Neural cell (in vitro differentiated cells): Measurements from ENCODE around the gene CRK. TPM values are rescaled to one million over a fixed set of nuclear protein-coding genes. Genes with fewer than 3 reads are reported as not detected.

ENCODE experiments used
- H2AFZ ChIP-seq: fragments of 200-600, 300-800 bp; sonication (generic), shearing (Covaris generic); 2 replicates; pipeline ENCODE4 v1.6.0; 2014; ENCODE audit warnings: low read depth, mild to moderate bottlenecking, antibody characterized with exemption, low read length, moderate library complexity
- H3F3A ChIP-seq: fragments of 200-600 bp; shearing (Covaris generic); 2 replicates; pipeline ENCODE4 v1.6.1; 2016; ENCODE audit warnings: mild to moderate bottlenecking, moderate library complexity, mixed read lengths, antibody characterized with exemption, low read length; ENCODE audit not compliant: insufficient read depth, poor library complexity, severe bottlenecking
- H3K27ac ChIP-seq: fragments of 200-600, 300-800 bp; sonication (generic), shearing (Covaris generic); 2 replicates; pipeline ENCODE4 v1.5.1; 2014; ENCODE audit warnings: mild to moderate bottlenecking, low read length, moderate library complexity
- H3K27me3 ChIP-seq: fragments of 300-800, 200-600 bp; sonication (generic), shearing (Covaris generic); 2 replicates; pipeline ENCODE4 v1.6.0; 2014; ENCODE audit warnings: mild to moderate bottlenecking, low read depth, low read length, moderate library complexity; ENCODE audit not compliant: insufficient read depth
- H3K36me3 ChIP-seq: fragments of 300-800, 200-600 bp; sonication (generic), shearing (Covaris generic); 2 replicates; pipeline ENCODE4 v1.5.1; 2014; ENCODE audit warnings: mild to moderate bottlenecking, antibody characterized with exemption, low read length, moderate library complexity; ENCODE audit not compliant: insufficient read depth
- H3K4me2 ChIP-seq: fragments of 300-800, 200-600 bp; sonication (generic), shearing (Covaris generic); 2 replicates; pipeline ENCODE4 v1.6.0; 2014; ENCODE audit warnings: mild to moderate bottlenecking, low read length
- H3K4me3 ChIP-seq: fragments of 300-800, 200-600 bp; sonication (generic), shearing (Covaris generic); 2 replicates; pipeline ENCODE4 v1.5.1; 2014; ENCODE audit warnings: mild to moderate bottlenecking, low read length, moderate library complexity
- H3K79me2 ChIP-seq: fragments of 200-600 bp; shearing (Covaris generic); replicated peaks from 2 replicates; pipeline ENCODE4 v1.6.0; 2014; ENCODE audit warnings: mild to moderate bottlenecking, low read length, moderate library complexity; ENCODE audit not compliant: insufficient read depth
- H3K9ac ChIP-seq: fragments of 300-800, 200-600 bp; sonication (generic), shearing (Covaris generic); 2 replicates; pipeline ENCODE4 v1.6.1; 2016; ENCODE audit warnings: mild to moderate bottlenecking, low read length, mixed read lengths
- H3K9me2 ChIP-seq: fragments of 200-600 bp; shearing (Covaris generic); 2 replicates; pipeline ENCODE4 v1.6.1; 2016; ENCODE audit warnings: mild to moderate bottlenecking, low read length, mixed read lengths; ENCODE audit not compliant: insufficient read depth
- H3K9me3 ChIP-seq: fragments of 200-600, 300-800 bp; sonication (generic), shearing (Covaris generic); 2 replicates; pipeline ENCODE4 v1.6.1; 2016; ENCODE audit warnings: mild to moderate bottlenecking, mixed run types, low read length, moderate library complexity, mixed read lengths
- H4K20me1 ChIP-seq: fragments of 200-600 bp; shearing (Covaris generic); 2 replicates; pipeline ENCODE4 v1.6.1; 2016; ENCODE audit warnings: mild to moderate bottlenecking, mixed run types; ENCODE audit not compliant: insufficient read depth
- EP300 ChIP-seq: fragments of 450-650 bp; conservative IDR thresholded peaks from 2 replicates; pipeline ENCODE4 v1.6.1; 2014; ENCODE audit warnings: antibody characterized with exemption, mild to moderate bottlenecking, moderate library complexity; ENCODE audit not compliant: poor library complexity, severe bottlenecking
- EZH2 ChIP-seq: fragments of 200-600, 300-800 bp; shearing (Covaris generic), sonication (generic); IDR thresholded peaks from 2 replicates; pipeline ENCODE4 v1.6.1; 2014; ENCODE audit warnings: antibody characterized with exemption, low read length, borderline replicate concordance, mild to moderate bottlenecking; ENCODE audit not compliant: insufficient read depth, poor library complexity, severe bottlenecking
- MXI1 ChIP-seq: fragments of 450-650 bp; conservative IDR thresholded peaks from 2 replicates; pipeline ENCODE4 v1.6.1; 2014; ENCODE audit warnings: antibody characterized with exemption, mild to moderate bottlenecking; ENCODE audit not compliant: poor library complexity, severe bottlenecking
- POLR2AphosphoS5 ChIP-seq: IDR thresholded peaks from 2 replicates; pipeline ENCODE4 v1.6.1; 2012
- RAD21 ChIP-seq: fragments of 450-650 bp; conservative IDR thresholded peaks from 2 replicates; pipeline ENCODE4 v1.6.1; 2014; ENCODE audit warnings: antibody characterized with exemption, mild to moderate bottlenecking, moderate library complexity
- REST ChIP-seq: IDR thresholded peaks from 2 replicates; pipeline ENCODE4 v1.6.1; 2012; ENCODE audit warnings: borderline replicate concordance
- SMC3 ChIP-seq: fragments of 450-650 bp; conservative IDR thresholded peaks from 2 replicates; pipeline ENCODE4 v1.6.1; 2014; ENCODE audit warnings: antibody characterized with exemption, mild to moderate bottlenecking, moderate library complexity; ENCODE audit not compliant: poor library complexity
- TAF1 ChIP-seq: IDR thresholded peaks from 2 replicates; pipeline ENCODE4 v1.6.1; 2012; ENCODE audit warnings: low read depth
- polyA plus RNA-seq: library from polyadenylated mRNA; depleted of rRNA; stranded (reverse); fragments of >200 nt; gene quantifications from 2 replicates; pipeline ENCODE4 v1.2.3, GENCODE V29; 2014
- TF ChIP-seq, protein P1 (sequence below): fragments of 450-650 bp; IDR thresholded peaks from 2 replicates; pipeline ENCODE4 v1.5.1; 2014; ENCODE audit warnings: antibody characterized with exemption, mild to moderate bottlenecking, moderate library complexity; ENCODE audit not compliant: poor library complexity, severe bottlenecking

CRK gene
- polyA plus RNA-seq, 1 donor from 2014 or later: 111 TPM

- H3K27ac ChIP-seq: no peak overlapping the region
- H3K79me2 ChIP-seq: peaks cover 91% of the 10 kb centered on the region
- H3F3A ChIP-seq: no peaks in the 10 kb centered on the region
- peaks cover 80% of the 10 kb centered on the region for H4K20me1 ChIP-seq
- H2AFZ ChIP-seq: no peak overlapping the region
- H3K4me2 ChIP-seq: no peak overlapping the region
- no peaks in the 10 kb centered on the region for H3K27me3 ChIP-seq
- H3K9me3 ChIP-seq: no peaks in the 10 kb centered on the region
- no peak for TF ChIP-seq TAF1
- no peak for TF ChIP-seq REST
- TF ChIP-seq POLR2AphosphoS5: no peak
- TF ChIP-seq EP300: no peak
- no peak for TF ChIP-seq RAD21
- TF ChIP-seq, protein P1, sequence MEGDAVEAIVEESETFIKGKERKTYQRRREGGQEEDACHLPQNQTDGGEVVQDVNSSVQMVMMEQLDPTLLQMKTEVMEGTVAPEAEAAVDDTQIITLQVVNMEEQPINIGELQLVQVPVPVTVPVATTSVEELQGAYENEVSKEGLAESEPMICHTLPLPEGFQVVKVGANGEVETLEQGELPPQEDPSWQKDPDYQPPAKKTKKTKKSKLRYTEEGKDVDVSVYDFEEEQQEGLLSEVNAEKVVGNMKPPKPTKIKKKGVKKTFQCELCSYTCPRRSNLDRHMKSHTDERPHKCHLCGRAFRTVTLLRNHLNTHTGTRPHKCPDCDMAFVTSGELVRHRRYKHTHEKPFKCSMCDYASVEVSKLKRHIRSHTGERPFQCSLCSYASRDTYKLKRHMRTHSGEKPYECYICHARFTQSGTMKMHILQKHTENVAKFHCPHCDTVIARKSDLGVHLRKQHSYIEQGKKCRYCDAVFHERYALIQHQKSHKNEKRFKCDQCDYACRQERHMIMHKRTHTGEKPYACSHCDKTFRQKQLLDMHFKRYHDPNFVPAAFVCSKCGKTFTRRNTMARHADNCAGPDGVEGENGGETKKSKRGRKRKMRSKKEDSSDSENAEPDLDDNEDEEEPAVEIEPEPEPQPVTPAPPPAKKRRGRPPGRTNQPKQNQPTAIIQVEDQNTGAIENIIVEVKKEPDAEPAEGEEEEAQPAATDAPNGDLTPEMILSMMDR: no peak
- no peak for TF ChIP-seq SMC3
- TF ChIP-seq EZH2: no peak
- no peak overlapping the region for H3K9ac ChIP-seq
- no peaks in the 10 kb centered on the region for H3K36me3 ChIP-seq
- no peaks in the 10 kb centered on the region for H3K9me2 ChIP-seq
- H3K4me3 ChIP-seq: no peak overlapping the region
Measured at GRCh38 chr17:1385861-1386260, 70.2 kb downstream of the CRK start.

GRCh38 chr17:1384905-1385435 is 71.1 kb downstream of the CRK start:
- H3K4me3 ChIP-seq: no peak overlapping the region
- H3K9ac ChIP-seq: no peak overlapping the region
- peaks cover 91% of the 10 kb centered on the region for H3K79me2 ChIP-seq
- H4K20me1 ChIP-seq: peaks cover 80% of the 10 kb centered on the region
- TF ChIP-seq RAD21 (no peak), SMC3 (no peak), EP300 (no peak), REST (no peak), POLR2AphosphoS5 (no peak), TAF1 (no peak), MXI1 (no peak), EZH2 (no peak)
- TF ChIP-seq, protein P1: no peak
- H3K9me3 ChIP-seq: no peaks in the 10 kb centered on the region
- H3K36me3 ChIP-seq: no peaks in the 10 kb centered on the region
- H3K9me2 ChIP-seq: no peaks in the 10 kb centered on the region
- no peak overlapping the region for H3K4me2 ChIP-seq
- H2AFZ ChIP-seq: no peak overlapping the region
- no peaks in the 10 kb centered on the region for H3K27me3 ChIP-seq
- no peak overlapping the region for H3K27ac ChIP-seq
- H3F3A ChIP-seq: no peaks in the 10 kb centered on the region
